H9 (cell line): ENCODE measurements around the gene RNF26. TPM values are rescaled to one million over a fixed set of nuclear protein-coding genes. Genes with fewer than 3 reads are reported as not detected.

Source experiments
- DNase-seq: peaks from one replicate; pipeline ENCODE4 v3.0.0-alpha.2; 2017
- H2AFZ ChIP-seq: one replicate; pipeline ENCODE4 v1.6.1; 2013; ENCODE audit warnings: mild to moderate bottlenecking, low read length, control low read depth, moderate library complexity
- H2AK5ac ChIP-seq: 2 replicates; pipeline ENCODE4 v1.6.1; 2013; ENCODE audit warnings: low read length, control low read depth, mixed read lengths; ENCODE audit not compliant: insufficient read length
- H2BK120ac ChIP-seq: one replicate; pipeline ENCODE4 v1.6.1; 2013; ENCODE audit warnings: low read depth, mild to moderate bottlenecking, low read length, control low read depth, inconsistent platforms; ENCODE audit not compliant: poor library complexity, severe bottlenecking
- H2BK12ac ChIP-seq: 2 replicates; pipeline ENCODE4 v1.6.1; 2013; ENCODE audit warnings: low read length, control low read depth, mixed read lengths, low read depth; ENCODE audit not compliant: insufficient read length
- H2BK15ac ChIP-seq: 2 replicates; pipeline ENCODE4 v1.6.1; 2013; ENCODE audit warnings: low read depth, low read length, control low read depth
- H2BK20ac ChIP-seq: one replicate; pipeline ENCODE4 v1.6.1; 2013; ENCODE audit warnings: low read depth, mild to moderate bottlenecking, low read length, control low read depth, inconsistent platforms; ENCODE audit not compliant: poor library complexity, severe bottlenecking
- H2BK5ac ChIP-seq: 2 replicates; pipeline ENCODE4 v1.6.1; 2013; ENCODE audit warnings: low read length, control low read depth, mixed read lengths; ENCODE audit not compliant: insufficient read length
- H3K14ac ChIP-seq: 2 replicates; pipeline ENCODE4 v1.6.1; 2013; ENCODE audit warnings: low read length, control low read depth; ENCODE audit not compliant: insufficient read depth
- H3K18ac ChIP-seq: 2 replicates; pipeline ENCODE4 v1.6.1; 2013; ENCODE audit warnings: low read depth, mild to moderate bottlenecking, mixed read lengths, low read length, control low read depth; ENCODE audit not compliant: insufficient read length
- H3K23ac ChIP-seq: 2 replicates; pipeline ENCODE4 v1.6.1; 2013; ENCODE audit warnings: low read length, control low read depth, mixed read lengths, low read depth; ENCODE audit not compliant: insufficient read length
- H3K23me2 ChIP-seq: 2 replicates; pipeline ENCODE4 v1.6.1; 2013; ENCODE audit warnings: low read depth, mild to moderate bottlenecking, mixed read lengths, low read length, control low read depth; ENCODE audit not compliant: insufficient read length, poor library complexity, severe bottlenecking
- H3K27ac ChIP-seq: 2 replicates; pipeline ENCODE4 v1.5.1; 2013; ENCODE audit warnings: low read length, control low read depth, mixed read lengths, low read depth; ENCODE audit not compliant: insufficient read length
- H3K27me3 ChIP-seq: 2 replicates; pipeline ENCODE4 v1.6.1; 2013; ENCODE audit warnings: low read length, control low read depth, inconsistent platforms; ENCODE audit not compliant: insufficient read depth
- H3K4ac ChIP-seq: 2 replicates; pipeline ENCODE4 v1.6.1; 2013; ENCODE audit warnings: low read depth, mild to moderate bottlenecking, control low read depth, inconsistent platforms, low read length, moderate library complexity
- H3K4me1 ChIP-seq: 2 replicates; pipeline ENCODE4 v1.6.1; 2013; ENCODE audit warnings: low read length, control low read depth, inconsistent platforms; ENCODE audit not compliant: insufficient read depth
- H3K4me2 ChIP-seq: 2 replicates; pipeline ENCODE4 v1.6.1; 2013; ENCODE audit warnings: low read length, control low read depth, mixed read lengths; ENCODE audit not compliant: insufficient read length, insufficient read depth
- H3K56ac ChIP-seq: 2 replicates; pipeline ENCODE4 v1.6.1; 2013; ENCODE audit warnings: low read depth, mild to moderate bottlenecking, mixed read lengths, low read length, control low read depth; ENCODE audit not compliant: insufficient read length
- H3K79me1 ChIP-seq: 2 replicates; pipeline ENCODE4 v1.6.1; 2013; ENCODE audit warnings: low read depth, mild to moderate bottlenecking, moderate library complexity, low read length, control low read depth, inconsistent platforms; ENCODE audit not compliant: insufficient read depth, poor library complexity, severe bottlenecking
- H3K79me2 ChIP-seq: 2 replicates; pipeline ENCODE4 v1.6.1; 2013; ENCODE audit warnings: low read length, control low read depth, inconsistent platforms; ENCODE audit not compliant: insufficient read depth
- H3K9ac ChIP-seq: 2 replicates; pipeline ENCODE4 v1.6.1; 2013; ENCODE audit warnings: low read length, control low read depth, mixed read lengths; ENCODE audit not compliant: insufficient read length; ENCODE audit errors: extremely low read depth
- H3K9me3 ChIP-seq: one replicate; pipeline ENCODE4 v1.6.1; 2013; ENCODE audit warnings: low read depth, low read length, inconsistent platforms; ENCODE audit not compliant: control insufficient read depth
- H3T11ph ChIP-seq: one replicate; pipeline ENCODE4 v1.6.1; 2013; ENCODE audit warnings: mild to moderate bottlenecking, low read length, control low read depth, inconsistent platforms
- H4K20me1 ChIP-seq: one replicate; pipeline ENCODE4 v1.6.1; 2013; ENCODE audit not compliant: control insufficient read depth, insufficient read length, insufficient read depth
- H4K5ac ChIP-seq: 2 replicates; pipeline ENCODE4 v1.6.1; 2013; ENCODE audit warnings: low read depth, mild to moderate bottlenecking, mixed read lengths, low read length, control low read depth; ENCODE audit not compliant: insufficient read length
- H4K8ac ChIP-seq: replicated peaks from 2 replicates; pipeline ENCODE4 v1.6.1; 2013; ENCODE audit warnings: low read length, control low read depth, mixed read lengths, low read depth; ENCODE audit not compliant: insufficient read length
- H4K91ac ChIP-seq: 2 replicates; pipeline ENCODE4 v1.6.1; 2013; ENCODE audit warnings: low read depth, mild to moderate bottlenecking, moderate library complexity, mixed read lengths, low read length, control low read depth; ENCODE audit not compliant: insufficient read length
- H3K27ac Mint-ChIP-seq, 3 experiments: 2 replicates in 2 of 3; 3 replicates in 1 of 3; pipeline ENCODE4 v1.8.0; 2020 to 2021; ENCODE audit warnings: mixed read lengths in 3 of 3, mild to moderate bottlenecking in 1 of 3, moderate library complexity in 1 of 3
- H3K27me3 Mint-ChIP-seq: 2 replicates; pipeline ENCODE4 v1.8.0; 2021; ENCODE audit warnings: low read depth, mild to moderate bottlenecking, moderate library complexity, mixed read lengths
- H3K36me3 Mint-ChIP-seq, 3 experiments: 2 replicates in 2 of 3; 3 replicates in 1 of 3; pipeline ENCODE4 v1.8.0; 2020 to 2021; ENCODE audit warnings: low read depth in 3 of 3, mixed read lengths in 3 of 3; ENCODE audit not compliant: insufficient read depth in 1 of 3
- H3K4me1 Mint-ChIP-seq, 2 experiments: 2 replicates each; pipeline ENCODE4 v1.8.0; 2020; ENCODE audit warnings: mixed read lengths in 2 of 2
- H3K4me3 Mint-ChIP-seq, 2 experiments: 2 replicates in 1 of 2; 3 replicates in 1 of 2; pipeline ENCODE4 v1.8.0; 2020 to 2021; ENCODE audit warnings: mild to moderate bottlenecking in 2 of 2, mixed read lengths in 2 of 2, moderate library complexity in 1 of 2
- H3K9me3 Mint-ChIP-seq, 2 experiments: 2 replicates in 1 of 2; 3 replicates in 1 of 2; pipeline ENCODE4 v1.8.0; 2020; ENCODE audit warnings: mild to moderate bottlenecking in 2 of 2, mixed read lengths in 2 of 2, moderate library complexity in 1 of 2
- CTCF ChIP-seq: fragments of 200-600 bp; sonication (generic); conservative IDR thresholded peaks from 3 replicates; pipeline ENCODE4 v1.8.0; 2021; ENCODE audit warnings: antibody characterized with exemption, mild to moderate bottlenecking
- WGBS: extraction: QIAGEN DNeasy Blood & Tissue Kit; methylation state at CpG from one replicate; pipeline ENCODE4 v1.1.7; 2013; ENCODE audit warnings: missing lambda C conversion rate, low lambda C conversion rate, mixed read lengths; ENCODE audit not compliant: insufficient read length; ENCODE audit errors: extremely low coverage; 5-methylcytosine and 5-hydroxymethylcytosine counted together
- total RNA-seq: library from RNA; stranded (reverse); gene quantifications from 2 replicates; pipeline ENCODE4 v1.2.1, GENCODE V29; 2021

Gene RNF26
- total RNA-seq, 1 experiment from 2014 or later = 57.6 TPM

GRCh38 chr11:119329320-119329719 is 5.0 kb upstream of the RNF26 start:
- Mint-ChIP-seq H3K36me3 (no peaks in the 10 kb centered on the region), H3K27ac (no peak overlapping the region), H3K4me1 (peaks cover 11 to 24% of the 10 kb centered on the region in 2 experiments)

More at GRCh38 chr11:119329320-119329719, 5.0 kb upstream of the RNF26 start:
- no peak overlapping the region for H4K5ac ChIP-seq
- H3K23me2 ChIP-seq = no peaks in the 10 kb centered on the region
- no peak overlapping the region for H2BK20ac ChIP-seq
- H3K79me1 ChIP-seq = no peaks in the 10 kb centered on the region
- H3T11ph ChIP-seq = no peak overlapping the region
- WGBS = no CpG with 5 or more reads among the region's 2 CpGs
- no peak overlapping the region for H2AFZ ChIP-seq
- no peak overlapping the region for H4K91ac ChIP-seq
- H3K4me1 ChIP-seq = no peaks in the 10 kb centered on the region
- no peaks in the 10 kb centered on the region for H3K79me2 ChIP-seq
- no peak overlapping the region for H2BK120ac ChIP-seq
- H2BK15ac ChIP-seq = no peak overlapping the region
- no peak overlapping the region for H3K4me2 ChIP-seq
- H3K4me3 Mint-ChIP-seq = no peak overlapping the region
- no peak overlapping the region for H3K14ac ChIP-seq
- no peaks in the 10 kb centered on the region for H3K27me3 ChIP-seq
- H3K9me3 Mint-ChIP-seq = no peaks in the 10 kb centered on the region
- no peaks in the 10 kb centered on the region for H3K9me3 ChIP-seq
- no peak overlapping the region for H4K8ac ChIP-seq
- no peak overlapping the region for H3K4ac ChIP-seq
- H3K27ac ChIP-seq = no peak overlapping the region
- H2BK5ac ChIP-seq = no peak overlapping the region
- H3K23ac ChIP-seq = no peak overlapping the region
- TF ChIP-seq CTCF = no peak
- DNase-seq = no peak
- no peak overlapping the region for H3K9ac ChIP-seq
- H3K56ac ChIP-seq = no peak overlapping the region
- no peaks in the 10 kb centered on the region for H4K20me1 ChIP-seq
- no peaks in the 10 kb centered on the region; the same call in 1 of the 2 replicates for H3K27me3 Mint-ChIP-seq
- H2AK5ac ChIP-seq = no peak overlapping the region
- no peak overlapping the region for H3K18ac ChIP-seq
- H2BK12ac ChIP-seq = no peak overlapping the region
